SU-DHL-6 (cell line): Measurements from ENCODE around the gene MRPS2.
"Not testable (repeated sequence)": the region's sequence is repeated elsewhere in the genome, so short reads cannot be mapped to it uniquely, and the experiment has no call there.

Source experiments
- H2AFZ ChIP-seq: fragments of 200-600 bp; sonication (generic); 2 replicates; pipeline ENCODE4 v1.6.1; 2014; ENCODE audit warnings: low read depth, mild to moderate bottlenecking, moderate library complexity, mixed read lengths, antibody characterized with exemption, low read length; ENCODE audit not compliant: severe bottlenecking
- H3F3A ChIP-seq: fragments of 200-600 bp; shearing (Covaris generic); 2 replicates; pipeline ENCODE4 v1.6.0; 2016; ENCODE audit warnings: antibody characterized with exemption, mild to moderate bottlenecking; ENCODE audit not compliant: insufficient read depth
- H3K27ac ChIP-seq: fragments of 200-600 bp; sonication (generic); 2 replicates; pipeline ENCODE4 v1.5.1; 2016; ENCODE audit warnings: low read depth, mild to moderate bottlenecking, low read length, moderate library complexity, mixed read lengths
- H3K27me3 ChIP-seq: fragments of 200-600 bp; sonication (generic), shearing (Covaris generic); 2 replicates; pipeline ENCODE4 v1.6.0; 2014; ENCODE audit warnings: mild to moderate bottlenecking, low read length
- H3K36me3 ChIP-seq: fragments of 200-600 bp; sonication (generic); 2 replicates; pipeline ENCODE4 v1.6.1; 2014; ENCODE audit warnings: mild to moderate bottlenecking, low read length, mixed read lengths
- H3K4me2 ChIP-seq: fragments of 300-600, 200-600 bp; shearing (Covaris generic), sonication (generic); 2 replicates; pipeline ENCODE4 v1.6.0; 2014; ENCODE audit warnings: low read length, low read depth, mild to moderate bottlenecking; ENCODE audit not compliant: poor library complexity, severe bottlenecking
- H3K4me3 ChIP-seq: fragments of 200-600 bp; sonication (generic); 2 replicates; pipeline ENCODE4 v1.5.1; 2014; ENCODE audit warnings: antibody characterized with exemption, low read length, mild to moderate bottlenecking, mixed read lengths; ENCODE audit not compliant: insufficient read depth, poor library complexity, severe bottlenecking
- H3K79me2 ChIP-seq: fragments of 200-600 bp; sonication (generic); 2 replicates; pipeline ENCODE4 v1.6.1; 2014; ENCODE audit warnings: mild to moderate bottlenecking, low read length, moderate library complexity; ENCODE audit not compliant: insufficient read depth
- H3K9ac ChIP-seq: fragments of 200-600 bp; sonication (generic); 2 replicates; pipeline ENCODE4 v1.7.0; 2014; ENCODE audit warnings: mild to moderate bottlenecking, low read length
- H3K9me2 ChIP-seq: fragments of 200-600 bp; sonication (generic); replicated peaks from 2 replicates; pipeline ENCODE4 v1.6.1; 2014; ENCODE audit warnings: low read length; ENCODE audit not compliant: insufficient read depth
- H3K9me3 ChIP-seq: fragments of 200-600 bp; sonication (generic); 2 replicates; pipeline ENCODE4 v1.6.1; 2014; ENCODE audit warnings: low read length, mixed read lengths; ENCODE audit not compliant: insufficient read depth
- H4K20me1 ChIP-seq: fragments of 200-600 bp; sonication (generic); 2 replicates; pipeline ENCODE4 v1.6.1; 2014; ENCODE audit warnings: low read depth, mild to moderate bottlenecking, antibody characterized with exemption, low read length, moderate library complexity, mixed read lengths
- EZH2phosphoT487 ChIP-seq: fragments of 200-600 bp; sonication (generic), shearing (Covaris generic); conservative IDR thresholded peaks from 2 replicates; pipeline ENCODE4 v1.6.1; 2018; ENCODE audit warnings: mild to moderate bottlenecking, antibody characterized with exemption, low read length, moderate library complexity, mixed read lengths
- TF ChIP-seq, protein P1 (sequence below): fragments of 200-600 bp; sonication (generic); IDR thresholded peaks from one replicate; pipeline ENCODE4 v1.5.1; 2017; ENCODE audit warnings: antibody characterized with exemption, mild to moderate bottlenecking, low read length, moderate library complexity; ENCODE audit not compliant: insufficient read depth, poor library complexity, severe bottlenecking

Gene MRPS2

DNA sequence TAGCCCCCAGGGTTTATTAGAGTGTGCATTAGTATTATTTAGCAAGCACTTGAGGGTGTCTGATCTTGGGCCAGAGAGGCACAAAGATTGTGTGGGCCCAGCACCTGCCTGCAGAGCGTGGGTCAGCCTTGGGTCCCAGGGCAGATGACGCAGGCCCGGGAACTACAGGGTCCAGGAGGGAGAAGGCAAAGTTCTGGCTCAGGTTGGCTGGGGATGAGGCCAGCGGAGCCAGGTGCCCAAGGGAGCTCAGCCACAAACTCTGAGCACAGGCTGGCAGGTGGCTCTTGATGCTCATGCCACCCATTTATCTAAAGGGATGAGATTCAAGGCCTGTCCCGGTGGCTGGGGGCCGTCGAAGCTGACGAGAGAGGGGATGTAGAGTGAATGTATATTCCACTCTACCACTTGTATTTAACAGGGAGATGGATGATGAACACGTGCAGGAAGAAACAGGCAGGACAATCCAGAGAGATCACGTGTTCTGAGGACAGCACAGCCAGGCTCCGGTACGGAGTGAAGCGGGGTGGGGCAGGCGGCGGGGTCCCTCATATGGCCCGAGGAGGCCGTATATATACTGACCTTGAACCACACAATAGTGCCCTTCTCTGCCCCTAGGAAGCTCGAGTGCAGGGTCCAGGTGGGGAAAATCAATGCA, 44.6 kb downstream of the MRPS2 start:
- H3K36me3 ChIP-seq = no peaks in the 10 kb centered on the region
- H2AFZ ChIP-seq = no peak overlapping the region
- no peak overlapping the region for H3K4me2 ChIP-seq
- H3K79me2 ChIP-seq = no peaks in the 10 kb centered on the region
- TF ChIP-seq, protein P1, sequence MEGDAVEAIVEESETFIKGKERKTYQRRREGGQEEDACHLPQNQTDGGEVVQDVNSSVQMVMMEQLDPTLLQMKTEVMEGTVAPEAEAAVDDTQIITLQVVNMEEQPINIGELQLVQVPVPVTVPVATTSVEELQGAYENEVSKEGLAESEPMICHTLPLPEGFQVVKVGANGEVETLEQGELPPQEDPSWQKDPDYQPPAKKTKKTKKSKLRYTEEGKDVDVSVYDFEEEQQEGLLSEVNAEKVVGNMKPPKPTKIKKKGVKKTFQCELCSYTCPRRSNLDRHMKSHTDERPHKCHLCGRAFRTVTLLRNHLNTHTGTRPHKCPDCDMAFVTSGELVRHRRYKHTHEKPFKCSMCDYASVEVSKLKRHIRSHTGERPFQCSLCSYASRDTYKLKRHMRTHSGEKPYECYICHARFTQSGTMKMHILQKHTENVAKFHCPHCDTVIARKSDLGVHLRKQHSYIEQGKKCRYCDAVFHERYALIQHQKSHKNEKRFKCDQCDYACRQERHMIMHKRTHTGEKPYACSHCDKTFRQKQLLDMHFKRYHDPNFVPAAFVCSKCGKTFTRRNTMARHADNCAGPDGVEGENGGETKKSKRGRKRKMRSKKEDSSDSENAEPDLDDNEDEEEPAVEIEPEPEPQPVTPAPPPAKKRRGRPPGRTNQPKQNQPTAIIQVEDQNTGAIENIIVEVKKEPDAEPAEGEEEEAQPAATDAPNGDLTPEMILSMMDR = no peak
- TF ChIP-seq EZH2phosphoT487 = no peak
- H3K9me2 ChIP-seq = no peaks in the 10 kb centered on the region
- no peak overlapping the region for H3K9ac ChIP-seq
- no peak overlapping the region for H3K27ac ChIP-seq
- H4K20me1 ChIP-seq = no peaks in the 10 kb centered on the region
- no peaks in the 10 kb centered on the region for H3F3A ChIP-seq
- H3K4me3 ChIP-seq = no peak overlapping the region
- no peaks in the 10 kb centered on the region for H3K9me3 ChIP-seq
- no peaks in the 10 kb centered on the region for H3K27me3 ChIP-seq

GRCh38 chr9:135545646-135546176, 45.2 kb downstream of the MRPS2 start, which contains the start of gene OBP2A:
TSS of gene OBP2A (plus strand) at chr9:135546126. CDS start at chr9:135546181, 55 bp downstream.
- H3K27me3 ChIP-seq, H4K20me1 ChIP-seq, H3K79me2 ChIP-seq, H3K4me3 ChIP-seq, H3K9ac ChIP-seq, H3K4me2 ChIP-seq, H3K27ac ChIP-seq, H3K9me3 ChIP-seq, H3K36me3 ChIP-seq, H3F3A ChIP-seq, H2AFZ ChIP-seq, H3K9me2 ChIP-seq: not testable (repeated sequence)

DNA sequence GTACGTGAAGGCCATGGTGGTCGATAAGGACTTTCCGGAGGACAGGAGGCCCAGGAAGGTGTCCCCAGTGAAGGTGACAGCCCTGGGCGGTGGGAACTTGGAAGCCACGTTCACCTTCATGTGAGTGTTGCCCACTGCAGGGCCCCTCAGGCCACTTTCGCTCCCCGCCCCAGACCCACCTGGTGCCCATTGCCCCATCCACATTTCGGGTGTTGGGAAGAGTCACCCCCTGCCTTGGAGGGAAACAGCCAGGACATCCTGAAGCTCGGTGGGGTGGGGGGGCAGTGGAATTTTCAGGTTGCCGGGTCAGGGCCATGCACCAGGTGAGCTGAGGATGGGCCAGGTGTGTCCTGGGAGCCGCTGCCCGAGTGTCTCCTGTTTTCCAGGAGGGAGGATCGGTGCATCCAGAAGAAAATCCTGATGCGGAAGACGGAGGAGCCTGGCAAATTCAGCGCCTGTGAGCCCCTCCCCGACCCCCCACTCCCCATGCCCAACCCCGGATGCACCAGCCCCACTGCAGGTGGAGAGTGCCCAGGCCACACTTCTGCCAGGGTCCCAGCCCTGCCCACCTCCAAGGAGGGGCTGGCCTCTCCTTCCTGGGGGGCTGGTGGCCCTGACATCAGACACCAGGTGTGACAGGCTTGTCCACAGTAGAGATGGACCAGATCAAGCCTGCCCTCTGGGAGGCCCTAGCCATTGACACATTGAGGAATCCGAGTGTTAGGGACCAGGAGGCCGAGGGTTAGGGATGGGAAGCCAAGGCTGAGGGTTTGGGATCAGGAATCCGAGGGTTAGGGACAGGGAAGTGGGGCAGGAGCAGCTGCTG, 46.5 kb downstream of the MRPS2 start:
- not testable (repeated sequence) for H4K20me1 ChIP-seq, H3K4me2 ChIP-seq, H3K9ac ChIP-seq, H3F3A ChIP-seq, H3K27me3 ChIP-seq, H2AFZ ChIP-seq, H3K79me2 ChIP-seq, H3K36me3 ChIP-seq, H3K9me3 ChIP-seq, H3K9me2 ChIP-seq, H3K27ac ChIP-seq, H3K4me3 ChIP-seq

DNA sequence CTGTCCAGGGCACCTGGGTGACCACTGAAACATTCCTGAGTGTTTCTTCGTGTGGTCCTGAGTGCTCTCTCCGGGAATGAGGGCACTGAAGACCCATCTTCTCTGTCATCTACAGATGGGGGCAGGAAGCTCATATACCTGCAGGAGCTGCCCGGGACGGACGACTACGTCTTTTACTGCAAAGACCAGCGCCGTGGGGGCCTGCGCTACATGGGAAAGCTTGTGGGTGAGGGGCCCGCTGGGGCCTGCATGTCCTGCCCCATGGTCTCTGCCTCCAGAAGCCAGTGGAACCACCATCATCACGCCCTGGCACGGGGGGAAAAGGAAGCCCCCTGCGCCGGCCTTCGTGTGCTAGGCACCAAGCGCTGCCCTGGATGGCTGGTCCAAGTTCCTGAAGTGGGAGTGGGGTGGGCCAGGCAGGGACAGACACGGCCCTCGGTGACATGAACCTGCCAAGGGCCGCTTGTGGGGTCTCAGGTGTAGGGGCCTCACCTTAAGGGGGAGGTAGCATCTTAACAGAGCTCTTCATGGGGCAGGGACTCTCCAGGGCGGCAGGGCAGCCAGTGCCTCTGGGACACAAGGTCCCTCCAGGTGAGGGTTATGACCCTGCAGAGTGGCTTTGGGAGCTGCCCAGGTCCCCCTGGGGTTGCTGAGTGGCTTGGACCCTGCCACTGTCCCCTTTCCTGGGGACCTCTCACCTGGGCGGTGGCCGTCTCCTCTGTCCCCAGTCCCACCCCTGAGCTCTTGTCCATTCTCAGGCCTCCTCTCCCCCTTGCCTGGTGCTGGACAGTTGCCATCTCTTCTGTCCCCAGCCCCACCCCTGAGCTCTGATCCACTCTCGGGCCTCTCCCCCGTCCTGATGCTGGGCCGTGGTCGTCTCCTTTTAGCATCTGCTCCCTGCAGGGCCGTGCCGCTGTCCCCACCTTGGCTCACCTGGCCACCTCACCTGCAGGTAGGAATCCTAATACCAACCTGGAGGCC, 47.6 kb downstream of the MRPS2 start:
- Histone ChIP-seq H3K27ac (no peak overlapping the region), H3K27me3 (no peaks in the 10 kb centered on the region), H3K9me2 (no peaks in the 10 kb centered on the region), H3F3A (no peaks in the 10 kb centered on the region), H3K36me3 (no peaks in the 10 kb centered on the region), H2AFZ (no peak overlapping the region), H3K79me2 (no peaks in the 10 kb centered on the region), H3K4me3 (no peak overlapping the region), H3K9me3 (no peaks in the 10 kb centered on the region), H4K20me1 (no peaks in the 10 kb centered on the region), H3K4me2 (no peak overlapping the region), H3K9ac (no peak overlapping the region)
- no peak for TF ChIP-seq EZH2phosphoT487
- TF ChIP-seq, protein P1 = no peak

- not testable (repeated sequence) for H3K36me3 ChIP-seq, H3K27me3 ChIP-seq, H3K4me2 ChIP-seq, H3K27ac ChIP-seq, H3K79me2 ChIP-seq, H3K9ac ChIP-seq, H2AFZ ChIP-seq, H4K20me1 ChIP-seq, H3K4me3 ChIP-seq, H3K9me3 ChIP-seq, H3K9me2 ChIP-seq, H3F3A ChIP-seq
These were observed 49.2 kb downstream of the MRPS2 start for GRCh38 chr9:135549478-135550343.
